Inferior parietal cortex (tissue), 1 donor: ENCODE data around the gene RARS2.
"Not testable (repeated sequence)": the region's sequence is repeated elsewhere in the genome, so short reads cannot be mapped to it uniquely, and the experiment has no call there.

ENCODE experiments used
- DNase-seq: peaks from one replicate; pipeline ENCODE4 v3.0.0-alpha.2; 2016; ENCODE audit errors: extremely low spot score

RARS2 gene

GRCh38 chr6:87501809-87502572 lies 87.8 kb downstream of the RARS2 start:
- DNase-seq, result no peak

- DNase-seq, result no peak
Measured at GRCh38 chr6:87498048-87498447, 91.7 kb downstream of the RARS2 start.

GRCh38 chr6:87494761-87495422 lies 94.9 kb downstream of the RARS2 start:
- DNase-seq, result no peak

- not testable (repeated sequence) for DNase-seq
Measured at GRCh38 chr6:87489326-87489725, 100.5 kb downstream of the RARS2 start.

GRCh38 chr6:87487555-87487954 lies 102.2 kb downstream of the RARS2 start:
- no peak for DNase-seq

- no peak for DNase-seq
Measured at GRCh38 chr6:87484491-87484890, 105.3 kb downstream of the RARS2 start.

- DNase-seq, result no peak
Measured at GRCh38 chr6:87483929-87484328, 105.9 kb downstream of the RARS2 start.

- DNase-seq, result no peak
Measured at GRCh38 chr6:87482366-87482765, 107.4 kb downstream of the RARS2 start.

- DNase-seq, result no peak
Measured at GRCh38 chr6:87481931-87482330, 107.9 kb downstream of the RARS2 start.

GRCh38 chr6:87473419-87473903 lies 116.3 kb downstream of the RARS2 start:
- DNase-seq, result peak; percentile 48

GRCh38 chr6:87472525-87473418 lies 117.0 kb downstream of the RARS2 start, which contains the start of gene SLC35A1:
TSS of gene SLC35A1 (plus strand) at chr6:87472974. CDS start at chr6:87473004, 30 bp downstream.
- DNase-seq, result peak; percentile 86

GRCh38 chr6:87465051-87465450 lies 124.7 kb downstream of the RARS2 start:
- DNase-seq, result no peak
